Astrocyte of the spinal cord (primary cell): ENCODE results near the gene SLCO4A1.
"Not testable (repeated sequence)": the region's sequence is repeated elsewhere in the genome, so short reads cannot be mapped to it uniquely, and the experiment has no call there.

Source experiments
- DNase-seq: peaks from one replicate; pipeline ENCODE4 v3.0.0; 2011; ENCODE audit warnings: low read depth, low spot score
- H3K4me3 ChIP-seq: 2 replicates; pipeline ENCODE4 v1.5.1; 2011; ENCODE audit warnings: low read depth, mild to moderate bottlenecking, low read length, moderate library complexity
- CTCF ChIP-seq: IDR thresholded peaks from 2 replicates; pipeline ENCODE4 v1.5.1; 2012; ENCODE audit warnings: low read depth, mild to moderate bottlenecking, low read length, inconsistent platforms
- in situ Hi-C: cut with HindIII; loops from 2 replicates; pipeline ENCODE4 v1.10.0; 2017; ENCODE audit warnings: low sequenced_read_pairs

SLCO4A1 gene

DNA sequence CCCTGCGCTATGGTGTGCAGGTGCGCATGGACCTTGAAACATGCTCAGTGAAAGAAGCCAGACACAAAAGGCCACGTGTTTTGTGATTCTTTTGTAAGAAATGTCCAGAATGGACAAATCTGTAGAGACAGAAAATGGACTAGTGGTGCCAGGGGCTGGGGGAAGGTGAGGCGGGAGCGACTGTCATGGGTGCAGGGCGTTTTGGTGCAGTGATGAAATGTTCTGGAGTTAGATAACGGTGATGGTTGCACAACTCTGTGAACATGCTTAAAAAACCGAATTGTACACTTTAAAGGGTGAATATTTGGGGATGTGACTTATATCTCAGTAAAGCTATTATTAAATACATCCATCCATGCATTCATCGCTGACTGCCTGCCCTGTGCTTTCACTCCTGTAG, 34.7 kb downstream of the SLCO4A1 start:
- TF ChIP-seq CTCF = no peak
- no peak for DNase-seq
- in situ Hi-C loops = no loop called here
- H3K4me3 ChIP-seq = no peak overlapping the region

DNA sequence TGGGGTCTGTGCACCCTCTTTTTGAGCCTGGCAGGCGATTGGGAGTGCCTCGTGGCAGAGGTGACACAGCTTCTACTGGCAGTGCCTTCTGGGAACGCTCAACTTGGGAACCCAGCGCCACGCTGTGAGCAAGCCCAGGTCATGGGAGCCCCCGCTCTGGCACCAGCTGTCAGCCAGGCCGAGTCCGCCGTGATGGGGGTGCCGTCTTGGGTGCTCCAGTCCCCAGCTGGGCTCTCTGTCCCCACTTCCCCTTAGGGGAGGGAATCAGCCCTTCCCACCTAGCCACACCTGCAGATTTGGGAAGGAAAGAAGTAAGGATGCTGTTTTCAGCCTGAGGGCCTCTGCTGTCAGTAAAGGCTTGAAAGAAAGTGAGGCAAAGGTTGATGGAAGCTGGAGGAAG, 35.4 kb downstream of the SLCO4A1 start:
- no peak for DNase-seq
- in situ Hi-C loops = no loop called here
- H3K4me3 ChIP-seq = no peak overlapping the region
- TF ChIP-seq CTCF = no peak

DNA sequence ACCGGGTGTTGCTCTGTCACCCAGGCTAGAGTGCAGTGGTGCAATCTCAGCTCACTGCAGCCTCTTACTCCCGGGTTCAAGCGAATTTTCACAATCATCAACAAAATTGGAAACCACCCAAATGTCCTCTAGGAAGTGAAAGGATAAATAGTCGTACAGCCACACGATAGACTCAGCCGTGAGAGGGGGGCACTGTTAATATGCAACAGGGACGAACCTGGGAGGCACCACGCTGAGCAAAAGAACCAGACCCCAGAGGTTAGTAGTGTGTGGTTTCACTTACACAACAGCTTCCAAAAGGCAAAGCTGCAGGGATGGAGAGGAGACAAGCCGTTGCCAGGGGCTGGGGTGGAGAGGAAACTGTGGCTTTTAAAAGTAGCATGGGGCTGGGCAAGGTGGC, 36.2 kb downstream of the SLCO4A1 start:
- no peak for TF ChIP-seq CTCF
- in situ Hi-C loops = no loop called here
- DNase-seq = no peak
- no peak overlapping the region for H3K4me3 ChIP-seq

GRCh38 chr20:62679978-62680589, 37.8 kb downstream of the SLCO4A1 start:
- in situ Hi-C loops = no loop called here
- no peak for TF ChIP-seq CTCF

DNA sequence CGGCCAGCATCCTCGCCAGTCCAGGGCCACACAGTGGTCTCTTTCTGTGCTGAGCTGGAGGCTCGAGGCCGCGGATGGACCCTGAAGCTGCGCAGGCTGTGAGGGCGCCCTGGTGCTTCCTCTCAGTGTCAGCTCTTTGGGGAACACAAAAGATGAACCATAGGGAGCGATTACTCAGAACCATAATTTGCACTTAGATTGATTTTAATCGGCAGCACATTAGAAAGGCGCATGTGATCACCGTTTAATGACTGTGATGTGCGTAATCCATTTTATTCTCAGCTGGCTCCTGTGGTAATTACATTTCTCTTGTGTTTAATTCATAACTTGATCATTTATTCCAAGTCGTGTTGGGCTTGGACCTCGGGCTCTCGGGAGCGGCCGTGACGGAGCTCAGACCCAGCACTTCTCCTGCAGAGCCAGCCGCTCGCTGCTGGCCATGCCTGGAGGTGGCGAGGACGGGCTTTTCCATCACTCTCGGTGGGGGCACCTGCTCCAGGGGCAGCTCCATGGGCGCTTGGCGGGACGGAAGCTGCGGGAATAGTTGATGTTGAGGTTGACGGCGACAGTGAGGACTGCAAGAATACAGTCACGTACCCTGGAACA, 40.7 kb downstream of the SLCO4A1 start:
- H3K4me3 ChIP-seq = no peak overlapping the region
- TF ChIP-seq CTCF = no peak
- DNase-seq = no peak
- in situ Hi-C loops = no loop called here

More at GRCh38 chr20:62679978-62680589, 37.8 kb downstream of the SLCO4A1 start:
- no peak for DNase-seq
- H3K4me3 ChIP-seq = no peak overlapping the region

- H3K4me3 ChIP-seq, DNase-seq, in situ Hi-C loops: not testable (repeated sequence)
Measured at GRCh38 chr20:62683660-62684322, 41.5 kb downstream of the SLCO4A1 start.

DNA sequence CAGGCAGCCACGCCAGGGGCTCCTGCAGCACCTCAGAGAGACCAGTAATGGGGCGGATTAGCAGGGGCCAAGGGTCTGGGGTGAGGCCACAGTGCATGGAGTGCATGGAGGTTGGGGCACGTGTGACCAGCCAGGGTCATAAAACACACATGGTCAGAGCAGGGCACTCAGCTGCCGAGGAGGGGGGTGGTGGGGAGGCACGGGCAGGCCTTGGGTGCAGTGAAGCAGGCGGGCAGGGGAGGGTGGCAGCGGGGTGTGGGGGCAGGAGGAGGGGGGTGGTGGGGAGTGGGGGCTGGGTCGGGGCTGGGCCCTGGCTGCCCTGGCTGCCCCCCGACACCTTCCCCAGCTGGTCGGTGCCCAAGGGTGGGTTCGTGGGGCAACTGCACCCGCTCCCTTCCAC, 42.7 kb downstream of the SLCO4A1 start:
- DNase-seq = no peak
- no peak for TF ChIP-seq CTCF
- in situ Hi-C loops = no loop called here
- no peak overlapping the region for H3K4me3 ChIP-seq
